Right lobe of liver (tissue), 6 donors: ENCODE data around the gene TMCC2. TPM values are rescaled to one million over a fixed set of nuclear protein-coding genes. Genes with fewer than 3 reads are reported as not detected.

Experiments used
- ATAC-seq, 4 donors: fragments of 200-7000 bp; cut with Tn5 transposase; one replicate each; pipeline ENCODE4 v1.9.1; 2020; ENCODE audit warnings: mild to moderate bottlenecking in 4 of 4, moderate library complexity in 4 of 4
- DNase-seq, 3 donors: peaks; one replicate each; pipeline ENCODE4 v3.0.0-alpha.2; 2020
- H3K27ac ChIP-seq, 3 donors: fragments of 200-600 bp; one replicate each; pipeline ENCODE4 v1.8.0; 2022
- H3K27me3 ChIP-seq, 2 donors: fragments of 200-600 bp; one replicate each; pipeline ENCODE4 v1.8.0; 2022
- H3K36me3 ChIP-seq, 4 donors: fragments of 200-600 bp; sonication (generic) in 1 of 4; one replicate each; pipeline versions ENCODE4 v1.5.1 to v1.8.0; 2017 to 2022; ENCODE audit warnings: control low read depth in 1 of 4
- H3K4me1 ChIP-seq, 4 donors: fragments of 200-600 bp; sonication (generic) in 1 of 4; one replicate each; pipeline versions ENCODE4 v1.5.1 to v1.8.0; 2017 to 2022; ENCODE audit warnings: control low read depth in 1 of 4
- H3K4me3 ChIP-seq, 3 donors: fragments of 200-600 bp; one replicate each; pipeline ENCODE4 v1.8.0; 2022
- H3K9me3 ChIP-seq, 4 donors: fragments of 200-600 bp; sonication (generic) in 1 of 4; one replicate each; pipeline versions ENCODE4 v1.5.1 to v1.8.0; 2017 to 2022; ENCODE audit warnings: control low read depth in 1 of 4
- CTCF ChIP-seq, 4 donors: fragments of 200-600 bp in 3 of 4; fragments of 450-650 bp in 1 of 4; IDR thresholded peaks; one replicate each; pipeline versions ENCODE4 v1.5.1 to v1.8.0; 2016 to 2022; ENCODE audit warnings: antibody characterized with exemption in 4 of 4, mild to moderate bottlenecking in 2 of 4
- POLR2A ChIP-seq: fragments of 450-650 bp; IDR thresholded peaks from one replicate; pipeline ENCODE4 v1.6.1; 2017; ENCODE audit warnings: antibody characterized with exemption, mild to moderate bottlenecking
- WGBS: methylation state at CpG from one replicate; pipeline ENCODE4 v1.1.6; 2018; ENCODE audit warnings: low coverage, low lambda C conversion rate; ENCODE audit not compliant: insufficient coverage; ENCODE audit errors: missing lambda C conversion rate; 5-methylcytosine and 5-hydroxymethylcytosine counted together
- intact Hi-C, 2 donors: fragments of 100-400 bp; cut with DNase I; formaldehyde crosslinking; loops; one replicate each; pipeline versions ENCODE4 v1.11.2 to v1.14.1; 2022
- total RNA-seq, 6 experiments: library from RNA; depleted of rRNA in 2 of 6; stranded (reverse); fragments of >200 nt in 2 of 6; fragmentation: NEBNext Ultra II Directional in 3 of 6; extraction: Animal tissue kit (Norgen Biotek cat#: 25700) in 3 of 6; gene quantifications; one replicate each; pipeline versions ENCODE4 v1.1.0 to v1.2.4, GENCODE V29; 2016 to 2023
- donor health status: DM: no; HTN: yes; CAD: no.
- donor health status: DM: no; HTN: no; CAD: no.
- donor health status: DM: no; HTN: no; CAD: no.
- donor health status: DM: no; HTN: yes; CAD: no.
- donor health status: DM: no; HTN: yes; CAD: no.

TMCC2 gene
- total RNA-seq, 6 experiments from 2014 or later, result 0.14 to 5.9 (median 0.30) TPM

- intact Hi-C loops, result no loop called here
- H3K36me3 ChIP-seq, result no peaks in the 10 kb centered on the region
- no peaks in the 10 kb centered on the region for H3K9me3 ChIP-seq
- ATAC-seq (peak in 2 of 4 donors; percentile 11 to 23), DNase-seq (no peak)
- H3K4me3 ChIP-seq, result no peak overlapping the region
- WGBS, result 30% methylated on average over 4 of the region's 11 CpGs
- no peaks in the 10 kb centered on the region for H3K27me3 ChIP-seq
- TF ChIP-seq CTCF (IDR thresholded peaks at IDR 0.05) (no peak), POLR2A (no peak)
- no peak overlapping the region for H3K27ac ChIP-seq
- no peaks in the 10 kb centered on the region for H3K4me1 ChIP-seq
These were observed 21.3 kb downstream of the TMCC2 start for GRCh38 chr1:205248793-205249601.

- Histone ChIP-seq H3K27me3 (no peaks in the 10 kb centered on the region), H3K9me3 (no peaks in the 10 kb centered on the region), H3K4me3 (no peak overlapping the region), H3K4me1 (no peaks in the 10 kb centered on the region), H3K36me3 (no peaks in the 10 kb centered on the region), H3K27ac (no peak overlapping the region)
- TF ChIP-seq POLR2A, result no peak
- no peak for TF ChIP-seq CTCF (IDR thresholded peaks at IDR 0.05)
- ATAC-seq (no peak), DNase-seq (no peak)
- WGBS, result 60% methylated on average over 1 of the region's 4 CpGs
- intact Hi-C loops, result loop anchor here (10.0 kb wide), 2 partner anchors 175 to 185 kb away; no protein-coding TSS in a partner anchor
These were observed 21.9 kb downstream of the TMCC2 start for GRCh38 chr1:205249651-205250050.

- DNase-seq, result no peak
- no peaks in the 10 kb centered on the region for H3K9me3 ChIP-seq
- intact Hi-C loops, result loop anchor here (10.0 kb wide), 2 partner anchors 176 to 186 kb away; no protein-coding TSS in a partner anchor
- no peaks in the 10 kb centered on the region for H3K4me1 ChIP-seq
- H3K4me3 ChIP-seq, result no peak overlapping the region
- no peak for ATAC-seq
- H3K27ac ChIP-seq, result no peak overlapping the region
- TF ChIP-seq CTCF (IDR thresholded peaks at IDR 0.05) (no peak), POLR2A (no peak)
- WGBS, result no CpG with 5 or more reads among the region's 6 CpGs
- no peaks in the 10 kb centered on the region for H3K36me3 ChIP-seq
- no peaks in the 10 kb centered on the region for H3K27me3 ChIP-seq
These were observed 23.0 kb downstream of the TMCC2 start for GRCh38 chr1:205250699-205251098.

GRCh38 chr1:205251576-205251975, 23.8 kb downstream of the TMCC2 start:
- Histone ChIP-seq H3K4me1 (no peaks in the 10 kb centered on the region), H3K4me3 (no peak overlapping the region), H3K27ac (no peak overlapping the region), H3K27me3 (no peaks in the 10 kb centered on the region), H3K36me3 (no peaks in the 10 kb centered on the region), H3K9me3 (no peaks in the 10 kb centered on the region)
- intact Hi-C loops, result loop anchor here (10.0 kb wide), 2 partner anchors 177 to 187 kb away; no protein-coding TSS in a partner anchor
- ATAC-seq, result no peak
- no peak for DNase-seq
- 84% methylated on average over 5 of the region's 5 CpGs for WGBS
- no peak for TF ChIP-seq CTCF (IDR thresholded peaks at IDR 0.05)
- TF ChIP-seq POLR2A, result no peak
